Right lobe of liver (tissue), 4 donors: Measurements from ENCODE around the gene BICRA.

Experiments
- POLR2A ChIP-seq: fragments of 450-650 bp; IDR thresholded peaks from one replicate; pipeline ENCODE4 v1.6.1; 2017; ENCODE audit warnings: antibody characterized with exemption, mild to moderate bottlenecking
- TF ChIP-seq, protein P1 (sequence below), 4 donors: fragments of 200-600 bp in 3 of 4; fragments of 450-650 bp in 1 of 4; IDR thresholded peaks; one replicate each; pipeline versions ENCODE4 v1.5.1 to v1.8.0; 2016 to 2022; ENCODE audit warnings: antibody characterized with exemption in 4 of 4, mild to moderate bottlenecking in 2 of 4
- donor health status: DM: no; HTN: no; CAD: no.
- donor health status: DM: no; HTN: no; CAD: no.
- donor health status: DM: no; HTN: yes; CAD: no.

DNA sequence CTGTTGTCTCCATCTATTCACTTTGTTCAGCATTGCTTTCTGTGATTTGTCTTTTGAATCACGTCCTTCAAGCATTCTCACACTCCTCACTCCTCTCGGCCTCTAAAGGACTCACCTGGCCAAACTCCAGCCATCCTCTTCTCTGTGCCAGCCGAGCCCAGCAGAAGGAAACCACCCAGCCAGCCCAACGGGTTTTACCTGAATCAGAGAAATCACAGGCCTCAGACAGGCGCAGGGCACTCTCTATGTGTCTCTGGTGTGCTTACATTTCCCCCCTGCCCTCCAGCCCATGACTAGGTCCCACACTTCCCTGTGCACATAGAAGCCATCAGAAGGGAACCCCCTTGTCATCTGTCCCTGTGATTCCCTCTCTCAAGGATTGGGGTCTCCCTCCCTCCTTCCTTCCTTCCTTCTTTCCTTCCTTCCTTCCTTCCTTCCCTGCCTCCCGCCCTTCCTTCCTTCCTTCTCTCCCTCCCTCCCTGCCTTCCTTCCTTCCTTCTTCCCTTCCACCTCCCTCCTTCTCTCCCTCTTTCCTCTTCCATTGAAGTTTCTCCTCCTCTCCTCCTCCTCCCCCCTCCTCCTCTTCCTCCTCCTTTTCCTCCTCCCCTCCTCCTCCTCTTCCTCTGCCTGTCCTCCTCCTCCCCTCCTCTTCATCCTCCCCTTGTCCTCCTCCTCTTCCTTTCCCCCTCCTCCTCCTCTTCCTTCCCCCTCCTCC, 27.2 kb upstream of the BICRA start:
- TF ChIP-seq, protein P1, sequence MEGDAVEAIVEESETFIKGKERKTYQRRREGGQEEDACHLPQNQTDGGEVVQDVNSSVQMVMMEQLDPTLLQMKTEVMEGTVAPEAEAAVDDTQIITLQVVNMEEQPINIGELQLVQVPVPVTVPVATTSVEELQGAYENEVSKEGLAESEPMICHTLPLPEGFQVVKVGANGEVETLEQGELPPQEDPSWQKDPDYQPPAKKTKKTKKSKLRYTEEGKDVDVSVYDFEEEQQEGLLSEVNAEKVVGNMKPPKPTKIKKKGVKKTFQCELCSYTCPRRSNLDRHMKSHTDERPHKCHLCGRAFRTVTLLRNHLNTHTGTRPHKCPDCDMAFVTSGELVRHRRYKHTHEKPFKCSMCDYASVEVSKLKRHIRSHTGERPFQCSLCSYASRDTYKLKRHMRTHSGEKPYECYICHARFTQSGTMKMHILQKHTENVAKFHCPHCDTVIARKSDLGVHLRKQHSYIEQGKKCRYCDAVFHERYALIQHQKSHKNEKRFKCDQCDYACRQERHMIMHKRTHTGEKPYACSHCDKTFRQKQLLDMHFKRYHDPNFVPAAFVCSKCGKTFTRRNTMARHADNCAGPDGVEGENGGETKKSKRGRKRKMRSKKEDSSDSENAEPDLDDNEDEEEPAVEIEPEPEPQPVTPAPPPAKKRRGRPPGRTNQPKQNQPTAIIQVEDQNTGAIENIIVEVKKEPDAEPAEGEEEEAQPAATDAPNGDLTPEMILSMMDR (IDR thresholded peaks at IDR 0.05), result no peak
- no peak for TF ChIP-seq POLR2A
